GM12891 (cell line): ENCODE data around the gene APOL6.

ENCODE experiments used
- DNase-seq: peaks from one replicate; pipeline ENCODE4 v3.0.0; 2011; ENCODE audit warnings: low spot score; ENCODE audit not compliant: insufficient read length
- FAIRE-seq: peaks from 2 replicates; lab custom pipeline; 2011; peaks lifted over from hg19 to GRCh38; lab: Jason Lieb, UNC
- PAX5 ChIP-seq: IDR thresholded peaks from 2 replicates; pipeline ENCODE4 v1.6.1; 2011; ENCODE audit warnings: low read length, moderate library complexity, mild to moderate bottlenecking; ENCODE audit not compliant: insufficient read depth, severe bottlenecking
- POLR2A ChIP-seq: IDR thresholded peaks from 2 replicates; pipeline ENCODE4 v1.6.1; 2011; ENCODE audit warnings: low read depth, low read length, control low read depth
- POLR2AphosphoS5 ChIP-seq: IDR thresholded peaks from 2 replicates; pipeline ENCODE4 v1.6.1; 2011; ENCODE audit warnings: low read depth, low read length, control low read depth
- POU2F2 ChIP-seq: IDR thresholded peaks from 2 replicates; pipeline ENCODE4 v1.6.1; 2011; ENCODE audit warnings: low read depth, mild to moderate bottlenecking, control low read depth, low read length, moderate library complexity
- SPI1 ChIP-seq: IDR thresholded peaks from 2 replicates; pipeline ENCODE4 v1.6.1; 2011; ENCODE audit warnings: low read depth, low read length, control low read depth
- TAF1 ChIP-seq: IDR thresholded peaks from 2 replicates; pipeline ENCODE4 v1.6.1; 2011; ENCODE audit warnings: low read depth, low read length, control low read depth

Gene APOL6

GRCh38 chr22:35649636-35650250 lies 1.5 kb downstream of the APOL6 start:
- no peak for TF ChIP-seq POLR2A
- TF ChIP-seq SPI1: no peak
- TF ChIP-seq POU2F2: no peak
- TF ChIP-seq TAF1: no peak
- no peak for TF ChIP-seq POLR2AphosphoS5
- no peak for TF ChIP-seq PAX5
- no peak for DNase-seq
- no peak for FAIRE-seq

DNA sequence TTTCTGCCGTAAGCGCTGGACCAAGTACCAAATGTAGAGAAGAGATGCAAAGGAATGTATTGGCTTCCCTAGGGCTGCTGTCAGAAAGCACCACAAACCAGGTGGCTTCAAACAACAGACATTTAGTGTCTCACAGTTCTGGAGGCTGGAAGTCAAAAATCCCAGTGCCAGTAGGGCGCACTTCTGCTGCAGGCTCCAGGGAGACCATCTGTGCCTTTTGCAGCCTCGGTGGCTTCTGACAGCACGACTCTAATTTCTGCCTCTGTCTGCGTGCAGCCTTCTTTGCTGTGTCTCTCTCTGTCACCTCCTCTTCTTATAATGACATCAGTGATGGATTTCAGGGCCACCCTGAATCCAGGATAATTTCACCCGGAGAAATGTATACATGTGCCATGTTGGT lies 2.8 kb downstream of the APOL6 start:
- FAIRE-seq (no peak), DNase-seq (no peak)
- TF ChIP-seq POLR2AphosphoS5: no peak
- TF ChIP-seq POU2F2: no peak
- no peak for TF ChIP-seq POLR2A
- TF ChIP-seq TAF1: no peak
- TF ChIP-seq SPI1: no peak
- TF ChIP-seq PAX5: no peak

DNA sequence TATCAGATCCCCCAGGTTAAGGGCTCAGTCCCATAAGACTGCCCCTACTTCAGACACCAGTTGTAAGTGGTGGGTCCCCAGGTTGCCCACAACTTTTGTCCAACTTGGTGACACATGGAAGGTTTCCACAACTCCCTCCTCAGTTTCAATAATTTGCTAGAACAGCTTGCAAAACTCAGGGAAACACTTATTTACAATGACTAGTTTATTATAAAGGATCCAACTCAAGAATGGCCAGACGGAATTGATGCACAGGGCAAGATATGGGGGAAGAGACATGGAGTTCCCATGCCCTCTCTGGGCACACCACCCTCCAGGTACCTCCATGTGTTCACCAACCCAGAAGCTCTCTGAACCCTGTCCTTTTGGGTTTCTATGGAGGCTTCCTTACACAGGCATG lies 5.6 kb downstream of the APOL6 start:
- DNase-seq: no peak
- TF ChIP-seq POLR2AphosphoS5 (no peak), TAF1 (no peak), PAX5 (no peak), POLR2A (no peak), POU2F2 (no peak), SPI1 (no peak)
- FAIRE-seq: no peak

- DNase-seq (no peak), FAIRE-seq (no peak)
- TF ChIP-seq POU2F2 (no peak), TAF1 (no peak), POLR2A (no peak), SPI1 (no peak), PAX5 (no peak), POLR2AphosphoS5 (no peak)
Measured at GRCh38 chr22:35656284-35656752, 8.1 kb downstream of the APOL6 start.

DNA sequence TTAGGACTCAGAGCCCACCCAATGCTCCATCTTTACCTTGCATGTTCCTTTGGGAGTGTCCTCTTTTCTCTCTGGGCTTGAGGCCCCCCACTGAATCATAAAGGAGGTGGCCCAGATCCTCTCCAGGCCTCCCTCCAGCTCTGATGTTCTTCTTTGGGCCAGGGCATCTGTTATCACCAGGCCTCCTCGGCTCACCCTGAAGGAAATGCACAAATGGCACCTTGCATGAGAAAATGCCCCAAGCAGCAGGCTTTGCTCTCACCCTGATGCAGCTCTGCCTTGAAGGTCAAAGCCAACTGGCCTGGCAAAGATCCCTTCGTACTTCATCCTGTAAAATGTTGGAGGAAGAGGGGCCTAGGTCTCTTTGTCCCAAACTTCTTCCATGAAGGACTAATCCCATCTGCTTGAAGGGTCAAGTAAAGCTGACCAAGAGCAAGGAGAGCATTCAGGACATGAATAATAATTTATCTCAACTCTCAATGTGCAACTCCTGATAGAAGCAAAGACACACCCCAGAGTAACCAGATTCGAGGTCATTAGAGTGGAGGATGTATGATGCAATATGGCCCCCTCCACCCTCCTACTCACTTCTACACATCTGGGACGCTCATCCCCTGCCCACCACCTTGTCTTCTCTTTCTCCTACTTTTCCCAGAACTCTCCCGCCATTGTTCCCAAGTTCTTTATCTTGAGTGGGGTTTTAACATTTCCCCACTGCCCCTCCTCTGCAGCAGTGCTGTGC lies 9.5 kb downstream of the APOL6 start:
- no peak for FAIRE-seq
- TF ChIP-seq TAF1 (no peak), POLR2AphosphoS5 (no peak), POU2F2 (no peak), SPI1 (no peak), POLR2A (no peak), PAX5 (no peak)
- DNase-seq: no peak

GRCh38 chr22:35660291-35661127 lies 12.3 kb downstream of the APOL6 start:
- TF ChIP-seq POLR2AphosphoS5 (no peak), SPI1 (peak; percentile 36; the same call in 1 of the 2 replicates), POLR2A (no peak)
- FAIRE-seq (no peak), DNase-seq (no peak)

DNA sequence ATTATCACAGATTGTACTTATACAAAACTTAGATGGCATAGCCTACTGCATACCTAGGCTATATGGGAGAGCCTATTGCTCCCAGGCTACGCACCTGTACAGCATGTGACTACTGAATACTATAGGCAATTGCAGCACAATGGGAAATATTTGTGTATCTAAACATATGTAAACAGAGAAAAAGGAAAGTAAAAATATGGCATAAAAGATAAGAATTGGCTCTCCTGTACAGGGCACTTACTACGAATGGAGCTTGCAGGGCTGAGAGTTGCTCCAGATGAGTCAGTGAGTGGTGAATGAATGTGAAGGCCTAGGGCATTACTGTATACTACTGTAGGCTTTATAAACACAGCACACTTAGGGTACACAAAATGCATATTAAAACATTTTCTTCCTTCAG lies 13.2 kb downstream of the APOL6 start:
- no peak for DNase-seq
- FAIRE-seq: no peak
- TF ChIP-seq POLR2AphosphoS5 (no peak), SPI1 (no peak)

- TF ChIP-seq SPI1: no peak
- no peak for TF ChIP-seq PAX5
- no peak for TF ChIP-seq POU2F2
- TF ChIP-seq TAF1: no peak
- no peak for TF ChIP-seq POLR2A
- no peak for TF ChIP-seq POLR2AphosphoS5
- FAIRE-seq (no peak), DNase-seq (no peak)
Measured at GRCh38 chr22:35662914-35663313, 14.7 kb downstream of the APOL6 start.

- FAIRE-seq: no peak
- DNase-seq: no peak
- TF ChIP-seq POLR2AphosphoS5 (no peak), SPI1 (no peak), POLR2A (no peak), TAF1 (no peak), PAX5 (no peak), POU2F2 (no peak)
Measured at GRCh38 chr22:35663371-35663770, 15.1 kb downstream of the APOL6 start.
